HG03342 (cell line): ENCODE measurements around the gene CLIC5.
"Not testable (repeated sequence)": the region's sequence is repeated elsewhere in the genome, so short reads cannot be mapped to it uniquely, and the experiment has no call there.

Experiments
- ATAC-seq: cut with Tn5 transposase; IDR thresholded peaks from one replicate; pipeline ENCODE4 v1.9.1; 2021; ENCODE audit warnings: mild to moderate bottlenecking, moderate library complexity; ENCODE audit not compliant: unreplicated experiment

CLIC5 gene

DNA sequence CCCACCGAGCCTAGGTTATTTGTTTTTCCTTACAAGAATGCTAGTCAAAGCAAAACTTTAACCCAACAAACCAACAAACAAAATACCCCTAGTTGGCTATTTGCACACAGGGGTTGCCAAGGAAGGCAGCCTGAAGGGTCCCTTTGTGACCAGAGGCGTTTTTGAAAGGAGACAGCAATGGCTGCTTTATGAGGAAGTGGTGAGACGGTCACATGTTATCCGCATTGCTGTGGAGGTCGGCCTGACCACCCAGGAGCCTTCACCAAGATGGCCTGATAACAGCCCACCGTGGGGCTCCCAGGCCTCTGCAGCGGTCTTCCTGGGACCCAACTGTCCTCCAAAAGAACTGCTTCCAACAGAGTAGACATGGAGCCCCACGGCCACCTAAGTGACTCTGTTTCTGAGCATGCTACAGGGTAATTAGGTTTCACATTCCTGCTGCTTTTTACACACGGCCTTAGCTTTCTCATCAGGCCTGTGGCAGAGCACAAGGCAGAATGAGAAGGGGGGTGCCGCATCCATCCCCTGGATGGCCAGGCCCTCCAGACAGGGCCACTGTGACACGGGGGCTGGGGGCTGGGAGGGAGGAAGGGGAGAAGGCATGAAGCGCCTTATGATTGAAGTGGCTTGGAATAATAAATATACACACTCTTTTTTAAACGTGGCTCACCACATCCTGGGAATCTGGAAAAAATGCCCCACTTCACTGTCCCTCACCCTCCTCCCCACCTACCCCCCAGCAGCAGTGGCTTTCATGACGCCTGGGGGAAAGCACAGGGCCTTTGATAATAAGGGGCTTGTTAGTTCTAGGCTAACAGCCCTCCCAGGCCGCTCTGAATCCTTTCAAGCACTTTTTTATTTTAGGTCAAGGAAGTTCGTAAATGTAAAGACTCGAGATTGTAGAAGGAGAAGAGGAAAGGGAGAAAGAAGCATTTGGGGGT lies 86.0 kb downstream of the CLIC5 start:
- ATAC-seq, result no peak

DNA sequence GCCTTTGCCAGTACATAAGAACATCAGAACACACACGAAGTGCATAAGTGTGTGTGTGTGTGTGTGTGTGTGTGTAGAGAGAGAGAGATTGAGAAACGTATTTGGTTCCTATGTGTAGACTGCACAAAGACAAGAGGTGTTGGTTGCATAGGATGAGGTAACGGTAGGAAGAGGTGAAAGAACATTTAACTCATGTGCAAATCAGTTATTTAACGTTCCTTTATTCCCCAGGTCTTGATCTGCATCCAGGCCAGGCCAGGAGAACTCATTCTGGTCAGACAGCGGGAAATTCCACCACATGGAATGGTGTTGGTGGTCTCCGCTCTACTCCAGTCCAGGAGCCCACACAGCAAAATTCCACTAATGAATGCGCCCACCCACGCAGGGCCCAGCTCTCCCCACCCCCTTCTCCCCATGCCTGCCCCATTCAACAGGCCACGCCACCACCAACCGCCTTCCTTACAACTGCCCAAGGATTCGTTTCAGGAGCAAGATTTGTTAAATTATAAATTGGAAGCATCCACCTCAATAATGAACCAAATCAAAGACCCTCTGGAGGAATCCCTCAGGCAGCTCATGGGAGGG lies 86.8 kb downstream of the CLIC5 start:
- ATAC-seq, result no peak

- no peak for ATAC-seq
These were observed 88.0 kb downstream of the CLIC5 start for GRCh38 chr6:45927421-45928320.

DNA sequence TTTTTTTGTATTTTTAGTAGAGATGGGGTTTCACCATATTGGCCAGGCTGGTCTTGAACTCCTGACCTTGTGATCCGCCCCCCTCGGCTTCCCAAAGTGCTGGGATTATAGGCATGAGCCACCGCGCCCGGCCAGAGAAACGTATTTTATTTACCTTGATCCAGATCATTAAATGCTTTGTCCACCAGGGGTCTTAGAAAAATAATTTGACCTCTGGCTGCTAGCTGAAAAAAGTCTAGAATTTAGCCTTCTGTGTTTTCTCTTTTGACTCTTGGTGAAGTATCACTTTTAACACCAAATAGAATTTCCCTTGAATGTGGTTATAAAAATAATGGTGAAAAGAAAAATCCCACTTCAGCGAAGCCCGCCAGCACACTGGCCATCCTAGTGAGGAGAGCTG lies 89.2 kb downstream of the CLIC5 start:
- ATAC-seq, result not testable (repeated sequence)

GRCh38 chr6:45924763-45925342 lies 90.8 kb downstream of the CLIC5 start:
- ATAC-seq, result no peak

GRCh38 chr6:45923831-45924391 lies 91.7 kb downstream of the CLIC5 start:
- peak; percentile 55 for ATAC-seq

DNA sequence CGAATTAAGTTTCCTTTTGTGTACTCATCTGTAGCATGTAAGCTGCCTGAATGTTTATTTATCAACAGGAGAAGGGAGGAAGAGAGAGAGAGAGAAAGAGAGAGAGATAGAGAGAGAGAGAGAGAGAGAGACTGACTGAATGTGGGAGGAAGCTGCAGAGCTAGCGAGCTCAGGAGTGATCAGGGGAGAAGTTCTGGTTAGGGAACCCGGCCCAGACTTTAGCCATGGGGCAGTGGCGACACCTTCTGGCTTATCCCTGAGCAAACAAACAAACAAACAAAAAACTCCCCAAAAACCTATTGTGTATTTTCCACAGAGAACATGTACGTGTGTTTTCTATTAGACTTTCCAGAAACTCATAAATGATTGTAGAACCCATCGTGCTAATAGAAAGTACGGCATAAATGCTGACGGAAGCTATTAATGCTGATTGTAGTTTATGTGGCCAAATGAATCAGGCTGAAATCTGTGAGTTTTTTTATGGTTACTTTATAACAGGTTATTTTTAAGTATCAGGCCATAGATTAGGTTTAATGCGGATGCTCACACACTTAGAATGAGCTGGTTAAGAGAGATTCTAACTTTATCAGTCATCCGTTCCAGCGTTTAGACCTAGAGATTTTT lies 92.8 kb downstream of the CLIC5 start:
- ATAC-seq, result no peak

DNA sequence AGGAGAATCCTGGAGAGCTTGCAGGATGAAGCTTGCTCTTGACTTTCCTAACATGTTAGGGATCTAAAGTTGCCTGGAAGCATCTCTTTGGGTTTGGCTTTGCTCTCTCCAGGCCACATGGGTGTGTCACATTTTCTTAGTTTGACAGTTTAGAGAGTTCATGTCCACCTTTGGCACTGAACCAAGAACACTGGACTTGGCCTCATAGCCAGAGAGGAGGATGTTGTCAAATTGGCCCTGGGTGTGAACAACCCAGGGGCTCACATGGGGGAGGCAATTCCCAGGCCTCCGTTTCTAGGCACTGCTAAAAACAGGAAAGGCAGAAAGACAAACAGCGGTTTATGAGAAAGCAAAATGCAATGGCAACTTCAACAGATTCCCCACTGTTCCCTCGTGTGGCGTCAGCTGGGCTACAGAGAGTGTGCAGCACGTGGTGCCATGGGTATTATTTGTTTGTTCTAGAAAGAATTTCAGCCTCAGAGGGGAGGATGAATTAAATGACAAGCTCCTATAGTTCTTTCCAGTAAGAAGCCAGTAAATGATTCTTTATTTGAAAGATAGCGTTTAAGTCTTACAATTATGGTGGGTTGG lies 93.9 kb downstream of the CLIC5 start:
- no peak for ATAC-seq

- peak; percentile 50 for ATAC-seq
These were observed 94.7 kb downstream of the CLIC5 start for GRCh38 chr6:45920819-45921511.

DNA sequence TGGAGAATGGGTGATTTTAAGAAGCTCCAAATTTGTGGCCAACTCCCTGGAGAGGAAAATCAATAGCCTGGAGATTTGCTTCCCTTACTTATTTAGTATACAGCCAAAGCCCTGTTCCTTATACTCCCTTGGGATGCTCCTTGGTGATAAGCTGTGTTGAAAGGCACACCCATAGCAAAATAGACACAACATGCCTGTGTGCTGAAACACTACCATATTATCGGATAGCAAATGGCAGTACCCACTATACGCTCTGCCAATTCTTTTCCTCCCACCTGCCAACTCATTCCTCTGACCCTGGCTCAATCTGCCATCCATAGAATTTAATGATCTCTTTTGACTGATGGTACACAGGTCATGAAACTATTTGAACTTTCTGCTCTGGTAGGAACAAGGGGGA lies 98.2 kb downstream of the CLIC5 start:
- no peak for ATAC-seq

- ATAC-seq, result no peak
These were observed 99.0 kb downstream of the CLIC5 start for GRCh38 chr6:45916692-45917091.

- no peak for ATAC-seq
These were observed 99.7 kb downstream of the CLIC5 start for GRCh38 chr6:45915780-45916468.

DNA sequence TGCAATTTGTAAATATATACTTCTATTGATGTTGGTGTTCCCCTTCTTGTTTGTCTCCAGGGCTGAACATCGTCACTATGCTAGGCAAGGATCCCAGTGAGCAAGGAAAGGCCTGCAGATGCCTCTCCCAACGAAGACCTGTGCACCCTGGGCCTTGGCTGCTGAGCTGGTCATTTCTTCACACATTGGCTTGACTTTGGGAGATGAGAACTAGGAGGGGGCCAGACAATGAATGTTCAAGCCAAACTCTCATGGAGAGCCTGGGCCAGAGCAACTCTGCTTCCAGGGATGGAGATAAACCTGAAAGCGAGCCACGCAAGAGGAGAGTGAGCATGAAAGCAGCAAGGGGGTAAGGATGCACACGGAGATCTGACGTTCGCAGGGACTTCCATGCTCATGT lies 104.0 kb downstream of the CLIC5 start:
- ATAC-seq, result no peak

DNA sequence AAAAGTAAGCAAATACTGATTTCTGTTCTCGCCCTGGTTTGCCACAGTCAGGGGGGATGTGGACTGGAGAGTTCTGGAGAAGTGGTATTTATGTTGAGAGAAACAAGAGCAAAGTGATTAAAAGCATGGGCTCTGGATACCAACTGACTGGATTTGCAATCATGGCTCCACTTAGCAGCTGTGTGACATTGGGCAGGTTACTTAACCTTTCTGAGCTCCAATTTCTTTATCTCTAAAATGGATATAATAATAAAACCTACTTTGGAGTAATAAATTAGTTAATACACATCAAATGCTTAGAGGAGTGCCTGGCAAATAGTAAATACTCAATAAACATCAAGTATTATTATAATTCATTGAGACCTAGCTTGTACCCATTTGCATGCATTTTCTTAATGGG lies 111.7 kb downstream of the CLIC5 start:
- ATAC-seq, result no peak

- ATAC-seq, result no peak
These were observed 112.7 kb downstream of the CLIC5 start for GRCh38 chr6:45902984-45903383.

- no peak for ATAC-seq
These were observed 113.7 kb downstream of the CLIC5 start for GRCh38 chr6:45901767-45902650.
